Activated T-helper 9 cell treated with anti-CD3 and anti-CD28 coated beads, Interleukin-2, amount 50 U/mL, for 16 hours (primary cell): ENCODE results near the gene TTLL6.

Source experiments
- DNase-seq: peaks from one replicate; pipeline ENCODE4 v3.0.0-alpha.2; 2020; ENCODE audit warnings: low read depth

The TTLL6 gene

DNA sequence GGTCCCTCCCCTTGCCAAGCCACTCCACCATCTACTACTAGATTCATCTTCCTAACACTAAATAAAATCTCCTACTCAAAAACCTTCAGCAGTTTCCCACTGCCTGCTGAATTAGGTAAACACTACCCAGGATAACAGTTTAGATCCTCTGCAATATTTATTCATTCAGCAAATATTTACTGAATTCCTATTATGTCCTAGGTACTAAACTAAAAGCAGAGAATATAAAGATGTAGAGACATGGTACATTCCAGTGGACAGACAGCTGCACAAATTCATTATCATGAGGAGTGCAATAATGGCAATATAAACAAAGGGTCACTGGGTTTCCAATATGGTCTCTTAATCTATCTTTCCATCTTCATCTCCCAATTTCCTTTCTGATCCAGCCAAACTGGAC is 57.7 kb downstream of the TTLL6 start:
- DNase-seq: no peak

DNA sequence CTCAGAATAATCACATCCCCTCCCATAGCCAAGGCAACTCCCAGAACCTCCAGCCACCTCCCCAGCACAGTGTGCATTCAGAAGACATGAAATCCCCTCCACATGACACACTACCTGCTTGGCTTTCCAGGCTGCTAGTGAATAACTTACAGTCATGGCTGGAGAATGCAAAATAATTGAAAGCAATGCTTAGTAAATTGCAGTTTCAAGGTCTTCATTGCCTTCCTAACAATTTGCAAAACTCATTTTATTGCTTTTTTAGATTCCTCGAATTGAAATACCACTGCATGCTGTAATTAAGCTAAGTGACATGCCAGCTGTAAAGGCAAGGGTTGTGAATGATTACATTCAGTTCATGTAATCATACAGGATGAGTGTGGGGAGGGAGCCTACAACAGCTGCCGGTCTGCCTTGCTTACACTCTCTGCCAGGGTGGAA is 59.5 kb downstream of the TTLL6 start:
- DNase-seq: no peak

DNA sequence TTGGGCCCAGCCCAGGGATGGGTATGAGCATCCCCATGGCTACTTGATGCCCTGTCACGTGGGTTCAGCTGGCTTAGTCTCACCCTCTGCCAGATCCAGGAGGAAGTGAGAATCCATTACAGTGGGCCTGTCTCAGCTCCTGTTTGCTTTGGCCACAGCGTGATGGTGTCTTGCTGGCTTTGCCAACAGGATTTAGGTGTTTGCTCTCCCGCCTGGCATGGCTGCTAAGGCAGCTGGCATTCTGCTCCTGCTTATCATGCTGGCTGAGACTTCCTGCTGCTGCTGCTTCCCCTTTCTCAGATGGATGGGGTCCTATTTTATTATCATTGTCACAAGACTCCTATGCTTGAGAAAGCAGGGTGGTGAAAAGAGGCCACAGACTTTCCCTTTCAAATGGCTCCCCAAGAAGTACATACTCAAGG is 60.2 kb downstream of the TTLL6 start:
- DNase-seq: no peak

DNA sequence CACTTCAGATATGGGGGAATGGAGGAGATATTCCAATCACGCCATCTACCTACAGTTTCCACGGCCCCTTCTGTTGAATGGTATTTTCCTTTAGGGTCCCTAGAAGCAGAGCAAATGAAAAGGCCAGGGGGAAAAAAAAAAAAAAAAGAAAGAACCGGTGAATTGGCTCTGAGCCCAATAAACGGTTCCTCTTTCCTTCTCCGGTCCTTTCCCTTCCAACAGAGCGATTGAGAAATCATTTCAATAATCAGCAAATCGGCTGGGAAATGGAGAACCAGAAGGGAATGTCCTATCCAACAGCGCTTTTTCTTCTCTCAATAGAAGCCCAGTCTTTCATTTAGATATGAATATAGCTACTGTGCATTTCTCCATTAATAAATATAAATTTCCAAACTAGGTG is 61.7 kb downstream of the TTLL6 start:
- DNase-seq: no peak

DNA sequence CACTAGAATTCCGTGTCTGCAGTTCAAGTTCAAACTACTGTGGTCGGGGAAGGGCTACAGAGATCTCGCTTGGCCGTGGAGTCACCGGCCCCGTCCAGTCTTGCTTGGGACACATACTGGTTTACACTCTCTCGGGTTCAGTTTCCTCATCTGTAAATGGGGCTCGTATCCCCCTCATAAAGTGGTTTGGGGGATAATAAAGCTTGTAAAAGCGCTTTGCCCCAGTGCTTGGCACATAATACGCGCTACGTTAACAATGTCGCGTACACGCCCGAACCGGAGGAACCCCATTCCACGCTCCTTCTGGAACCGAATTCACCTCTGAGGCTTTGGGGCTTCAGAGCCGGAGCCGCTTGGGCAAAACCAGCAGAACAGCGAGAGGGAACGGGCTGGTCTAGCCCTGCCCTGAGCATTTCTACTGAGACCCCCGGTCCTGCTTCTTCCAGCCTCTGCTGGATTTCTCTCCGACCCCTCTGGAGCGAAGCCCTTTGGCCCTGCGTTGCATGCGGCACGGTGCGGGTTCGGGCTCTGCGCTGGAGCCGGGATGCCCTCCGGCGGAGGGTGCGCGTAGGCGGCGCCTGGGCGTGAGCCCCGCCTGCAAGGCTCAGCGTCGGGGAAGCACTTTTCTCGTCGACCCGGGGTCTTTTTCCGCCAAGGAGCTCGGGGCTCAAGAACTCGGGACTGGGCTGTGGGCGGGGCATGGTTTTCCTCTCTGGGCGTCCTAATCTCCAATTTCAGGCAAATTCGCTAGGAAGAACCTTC is 62.3 kb downstream of the TTLL6 start:
- no peak for DNase-seq

DNA sequence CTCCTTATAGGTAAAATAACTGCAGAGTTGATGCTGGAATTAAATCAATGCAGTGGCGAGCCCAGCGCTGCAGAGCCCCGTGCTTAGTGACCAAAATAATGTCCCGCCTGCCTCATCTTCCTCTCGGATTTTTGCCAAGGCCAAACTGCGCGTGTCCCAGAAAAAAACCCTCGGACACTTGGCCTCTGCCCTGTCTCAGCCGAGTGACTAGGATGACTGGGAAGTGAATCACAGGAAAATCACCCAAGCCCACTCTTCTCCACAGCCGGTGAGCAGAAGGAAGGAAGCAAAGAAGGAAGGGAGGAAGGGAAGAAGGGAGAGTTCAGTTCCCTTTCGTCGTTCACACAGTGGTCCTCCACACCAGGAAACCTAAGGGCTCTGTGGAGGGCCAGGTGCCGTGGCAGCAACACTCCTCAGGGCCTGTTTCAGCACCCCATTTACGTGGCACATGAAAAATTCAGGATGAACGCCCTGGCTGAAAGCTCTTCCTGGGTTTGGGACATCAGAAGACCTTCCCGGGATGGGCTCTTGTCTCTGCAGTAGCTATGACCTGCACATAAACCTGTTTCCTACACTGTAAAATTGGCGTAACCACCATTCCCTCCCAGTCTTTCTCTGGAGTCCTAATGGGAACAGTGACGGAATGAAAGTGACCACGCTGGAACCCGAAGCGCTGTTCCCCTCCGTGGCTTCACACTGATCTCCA is 63.1 kb downstream of the TTLL6 start:
- DNase-seq: no peak

DNA sequence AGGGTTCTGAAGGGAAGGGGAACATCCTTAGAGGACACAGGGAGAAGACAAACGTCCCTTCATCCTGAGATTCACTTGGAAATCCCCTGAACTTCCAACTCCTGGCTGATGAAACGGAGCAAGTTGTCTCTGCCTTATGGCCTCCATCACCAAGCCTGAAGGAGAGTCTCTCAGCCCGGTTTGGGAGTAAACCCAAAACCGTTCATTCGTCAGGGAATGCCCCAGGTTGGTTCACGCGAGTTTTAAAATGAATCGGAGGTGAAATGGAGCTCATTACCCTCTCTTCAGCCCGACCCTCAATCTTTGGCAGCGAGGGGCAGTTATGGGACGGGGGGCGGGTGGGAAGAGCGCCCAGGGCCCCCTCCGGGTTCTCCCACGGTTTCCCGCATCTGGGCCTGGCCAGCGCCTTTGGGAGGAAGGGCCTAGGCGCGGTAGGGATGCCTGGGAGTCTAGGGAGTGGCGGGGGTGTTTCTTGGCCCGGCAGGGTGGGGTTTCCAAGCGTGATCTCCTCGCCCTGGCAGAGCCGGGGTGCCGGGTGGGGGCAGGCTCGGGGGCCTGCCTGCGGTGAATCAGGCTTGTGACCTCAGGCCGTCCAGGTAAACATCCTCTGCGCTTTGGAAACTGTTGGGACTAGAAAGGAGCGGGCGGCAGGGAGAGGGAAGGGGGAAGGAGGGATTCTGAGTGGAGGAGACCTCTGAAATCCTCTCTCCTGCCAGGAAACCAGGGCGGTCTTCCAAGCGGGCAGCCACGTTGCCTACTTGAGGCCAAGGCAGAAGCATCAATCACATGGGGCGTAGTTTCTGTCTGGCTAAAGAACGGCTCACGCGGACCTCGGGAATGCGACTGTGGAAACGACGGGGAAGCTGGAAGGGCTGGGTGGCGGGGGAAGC is 64.4 kb downstream of the TTLL6 start:
- no peak for DNase-seq

DNA sequence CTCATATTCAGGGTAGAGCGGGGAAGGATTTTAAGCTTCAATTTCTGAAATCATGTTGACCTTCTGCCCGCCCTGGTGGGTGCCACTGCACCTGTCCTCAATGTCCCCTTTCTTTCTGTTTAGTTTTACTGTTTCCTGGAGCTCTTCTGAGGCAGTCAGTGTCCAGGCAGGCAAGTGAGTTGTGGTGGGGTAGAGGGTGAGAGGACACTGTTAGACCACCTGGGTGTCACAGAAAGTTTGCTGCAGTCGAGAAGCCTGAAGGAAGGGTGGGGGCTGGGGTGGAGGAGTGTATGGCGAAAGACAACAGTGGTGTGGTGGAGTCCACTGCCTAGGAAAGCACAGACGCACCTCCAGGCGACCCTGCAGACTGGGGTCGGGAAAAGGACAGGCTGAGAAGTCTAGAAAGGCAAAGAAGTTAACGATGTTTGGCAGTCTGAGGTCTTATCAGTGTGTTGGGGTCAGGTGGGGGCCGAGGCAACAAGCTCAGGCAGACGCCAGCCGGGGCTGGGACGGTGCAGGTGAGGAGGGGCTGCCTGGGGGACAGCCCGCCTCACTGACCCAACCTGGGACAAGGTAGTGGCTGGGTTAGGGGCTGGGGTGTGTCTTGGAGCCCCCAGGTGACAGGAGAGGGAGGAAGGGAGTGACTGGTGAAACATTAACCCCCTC is 65.2 kb downstream of the TTLL6 start:
- no peak for DNase-seq

DNA sequence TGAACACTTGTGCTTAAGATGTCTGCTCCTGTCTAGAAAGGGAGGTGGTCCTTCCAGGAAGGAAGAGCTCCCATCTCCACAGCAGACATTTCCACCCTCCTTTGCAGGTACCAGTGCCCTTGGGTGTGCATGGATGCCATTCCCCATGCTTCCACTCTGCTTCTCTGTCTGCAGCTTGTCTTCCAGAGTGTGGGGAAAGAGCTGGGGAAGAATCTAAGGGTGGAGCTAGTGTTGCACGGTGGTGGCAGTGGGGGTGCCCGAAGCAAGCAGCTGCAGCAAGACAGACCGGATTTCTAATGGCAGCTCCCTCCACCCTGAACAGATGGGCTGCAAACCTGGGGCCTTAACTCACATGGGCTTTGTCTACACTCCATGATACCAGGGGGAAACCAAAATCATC is 65.9 kb downstream of the TTLL6 start:
- no peak for DNase-seq

DNA sequence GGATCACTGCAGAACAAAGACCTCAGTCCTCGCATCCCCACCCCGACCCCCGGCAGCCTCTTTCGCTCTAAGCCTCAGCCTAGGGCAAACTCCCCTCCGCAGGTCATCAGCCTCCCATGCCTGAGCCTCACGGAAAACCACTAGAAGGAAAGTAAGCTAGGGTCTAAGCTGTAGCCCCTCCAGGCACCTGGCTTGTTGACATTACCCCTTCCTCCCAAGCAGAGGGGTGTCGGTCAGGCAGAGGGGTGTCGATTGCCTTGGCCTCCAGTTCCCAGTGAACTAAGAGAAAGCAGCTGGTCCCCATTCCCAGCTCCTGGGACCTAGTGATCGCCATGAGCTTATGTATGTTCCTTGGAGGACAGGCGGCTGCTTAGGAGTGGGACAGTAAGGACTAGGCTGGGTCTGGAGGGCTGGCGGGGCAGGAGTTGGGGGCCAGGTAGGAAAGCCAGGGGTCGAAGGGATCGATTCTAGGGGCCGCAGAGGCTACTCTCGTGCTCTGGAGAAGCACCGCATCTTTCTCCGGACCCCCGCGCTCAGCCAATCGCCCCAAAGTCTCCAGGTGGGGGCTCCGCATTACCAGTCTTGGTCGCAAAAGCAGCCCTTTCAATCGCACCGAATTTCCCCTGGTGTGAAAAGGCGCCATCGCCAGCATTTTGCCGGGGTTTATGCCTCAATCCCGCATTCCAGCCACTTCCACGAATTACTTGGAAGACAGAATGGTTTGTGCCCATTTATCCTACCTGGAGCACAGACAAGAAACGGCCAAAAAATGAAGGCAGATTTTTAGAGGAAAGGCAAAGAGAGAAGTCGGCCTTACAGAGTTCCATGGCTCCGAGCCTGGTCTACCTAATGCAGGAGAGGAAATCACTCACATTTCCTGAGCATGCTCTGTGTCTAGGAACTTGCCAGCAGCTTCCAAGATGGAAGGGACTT is 67.1 kb downstream of the TTLL6 start:
- DNase-seq: no peak

DNA sequence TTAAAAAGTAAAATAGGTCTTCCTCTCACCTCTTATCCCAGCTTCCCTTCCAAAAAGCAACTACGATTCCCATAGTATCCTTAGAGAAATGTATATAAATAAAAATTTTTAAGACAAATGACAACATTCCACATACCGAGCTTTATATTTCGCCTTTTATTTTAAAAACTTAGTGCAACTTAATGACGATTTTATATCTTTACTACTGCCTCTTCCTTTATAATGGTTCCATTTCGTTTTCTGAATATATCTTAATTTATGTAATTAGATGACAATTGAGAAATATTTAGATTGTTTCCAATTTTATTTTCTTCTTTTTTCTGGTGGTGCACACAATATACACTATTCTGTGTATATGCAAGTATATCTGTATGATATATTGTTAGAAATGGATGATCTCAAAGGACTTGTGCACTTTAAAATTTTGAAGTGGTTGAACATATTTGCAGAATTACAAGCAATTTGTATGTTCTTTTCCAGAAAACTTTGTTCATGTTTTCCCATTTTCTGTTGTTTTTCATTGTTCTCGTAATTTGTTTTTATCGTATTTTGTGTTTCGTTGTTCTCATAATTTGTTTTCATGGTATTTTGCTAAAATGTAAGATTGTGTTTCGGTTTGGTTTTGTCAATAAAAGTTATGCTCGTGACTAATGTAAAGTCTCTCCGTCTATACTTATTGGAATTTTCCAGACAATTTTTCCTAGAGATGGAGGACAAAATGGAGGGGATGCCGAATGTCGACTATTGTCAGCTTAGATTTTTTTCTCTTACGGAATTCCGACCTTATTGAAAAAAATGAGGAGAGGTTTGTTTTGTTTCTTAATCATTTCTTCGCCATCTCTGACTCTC is 68.1 kb downstream of the TTLL6 start:
- DNase-seq: no peak

DNA sequence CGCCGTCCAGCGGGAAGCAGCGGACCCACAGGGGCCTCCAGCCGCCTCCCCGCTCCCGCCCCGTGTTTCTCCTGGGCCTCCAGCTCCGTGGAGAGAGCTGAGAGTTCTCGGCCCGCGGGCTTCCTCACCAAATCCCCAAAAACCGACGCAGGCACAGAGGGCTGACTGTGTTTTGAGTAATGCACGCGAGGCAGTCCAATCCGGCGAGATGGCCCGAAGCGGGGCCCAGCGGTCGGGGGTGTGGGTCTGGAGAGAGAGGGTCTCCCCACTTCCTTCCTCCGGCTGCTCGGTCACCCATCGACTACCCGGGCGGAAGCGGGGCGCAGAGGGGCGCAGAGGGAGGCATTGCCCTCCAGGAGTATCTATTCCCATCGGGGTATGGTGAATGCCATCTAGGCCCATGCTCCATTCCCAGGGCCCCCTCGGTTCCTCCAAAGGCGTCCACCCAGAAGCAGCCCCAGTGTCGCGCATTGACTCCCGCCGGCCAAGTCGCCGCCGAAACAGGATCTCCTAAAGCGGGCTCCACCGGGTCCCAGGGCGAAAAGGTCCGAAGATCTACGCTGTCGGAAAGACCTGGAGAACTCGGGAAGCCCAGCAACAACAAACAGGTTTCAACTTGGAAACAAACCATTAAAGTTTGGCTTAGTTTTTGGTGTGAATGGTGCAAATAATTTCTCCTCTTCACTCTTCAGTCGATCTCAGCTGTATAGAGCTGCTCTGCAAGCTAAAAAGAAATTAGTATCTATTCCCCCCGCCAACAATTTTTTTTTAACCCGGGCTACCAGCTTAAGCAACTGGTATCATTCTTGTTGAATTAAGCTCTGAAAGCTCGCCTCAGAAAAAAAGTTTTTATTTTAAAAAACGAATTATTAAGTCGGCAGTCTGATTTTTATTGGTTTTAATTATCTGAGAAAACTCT is 69.3 kb downstream of the TTLL6 start:
- no peak for DNase-seq

DNA sequence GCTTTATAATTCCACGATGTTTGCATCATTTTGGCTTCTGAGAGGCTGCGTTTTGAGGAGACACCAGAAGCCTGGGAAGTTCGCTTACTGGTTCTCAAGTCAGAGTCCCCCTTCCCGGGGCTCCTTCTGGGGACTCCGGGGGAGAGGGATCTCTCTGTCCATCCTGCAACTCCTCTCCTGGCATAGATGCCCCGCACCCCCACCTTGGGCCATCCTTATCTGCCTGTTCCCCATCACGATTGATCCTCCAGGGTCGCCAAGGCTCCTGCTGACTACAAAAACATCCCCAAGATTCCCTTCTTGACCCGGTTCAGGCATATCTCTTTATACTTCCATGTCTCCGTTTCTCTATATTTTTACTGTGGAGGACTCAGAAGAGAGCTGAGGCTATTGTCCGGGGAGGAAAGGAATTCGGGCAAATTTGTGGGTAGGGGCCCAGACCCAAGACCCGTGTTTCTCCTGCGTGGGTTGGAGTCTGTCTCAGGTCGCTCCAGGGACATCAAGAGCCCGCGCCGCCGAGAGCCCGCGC is 70.0 kb downstream of the TTLL6 start:
- no peak for DNase-seq

DNA sequence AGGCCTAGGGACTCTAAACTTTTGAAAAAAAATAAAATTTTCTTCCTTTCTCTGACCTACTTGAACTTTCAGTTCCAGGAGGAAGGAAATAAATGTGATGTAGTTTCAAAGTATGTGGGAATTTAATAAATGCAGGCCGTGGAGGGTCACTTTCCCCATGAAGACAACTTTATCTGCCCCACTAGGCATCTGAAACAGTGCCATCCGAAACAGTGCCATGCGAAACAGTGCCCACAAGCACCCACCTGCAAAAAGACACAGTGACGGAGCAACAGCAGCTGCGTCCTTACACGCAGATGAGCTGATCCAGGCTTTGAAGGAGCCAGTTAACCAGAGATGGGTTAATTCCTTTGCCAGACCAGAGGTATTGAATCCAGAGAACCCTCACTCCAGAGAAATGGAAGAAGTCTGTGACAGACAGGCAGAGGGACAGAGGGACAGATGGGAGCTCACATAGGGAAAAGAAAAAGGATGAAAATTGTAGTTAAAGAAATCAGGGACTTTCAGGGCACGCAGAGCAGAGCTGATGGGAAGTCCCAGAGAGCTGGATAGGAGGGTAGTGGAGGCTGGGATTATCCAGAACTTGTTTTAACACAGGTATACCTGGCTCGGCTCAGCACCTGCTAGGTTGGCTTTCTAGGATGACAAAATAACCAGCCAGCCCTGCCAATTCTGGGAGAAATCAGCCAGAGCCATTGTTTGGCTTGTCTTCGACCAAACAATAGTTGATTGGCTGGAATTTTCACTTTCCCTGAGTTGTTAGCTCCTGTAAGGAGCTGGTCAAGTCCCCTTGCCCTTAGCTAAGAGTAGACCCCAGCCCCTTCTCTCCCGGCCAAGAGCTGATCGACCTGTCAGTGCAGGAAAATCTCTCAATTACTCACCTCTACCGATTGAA is 71.4 kb downstream of the TTLL6 start:
- no peak for DNase-seq

DNA sequence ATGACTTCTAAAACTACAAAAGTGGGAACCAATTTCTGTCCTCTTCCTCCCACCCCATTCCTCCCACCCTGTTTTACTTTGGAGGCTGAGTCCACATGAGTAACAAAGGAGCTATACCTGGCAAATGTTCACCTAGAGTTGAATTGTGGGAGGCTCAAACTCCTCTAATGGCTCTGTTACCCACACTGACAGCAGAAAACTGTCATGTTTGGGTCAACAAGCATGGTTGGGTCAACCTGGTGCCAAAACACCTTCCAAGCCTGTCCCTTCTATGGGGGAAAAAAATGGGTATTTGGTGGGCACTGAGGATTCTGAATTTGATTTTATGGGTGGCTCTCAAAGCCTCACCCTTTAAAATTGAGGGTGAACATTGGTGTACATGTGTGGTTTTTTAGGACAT is 76.5 kb downstream of the TTLL6 start:
- DNase-seq: no peak

DNA sequence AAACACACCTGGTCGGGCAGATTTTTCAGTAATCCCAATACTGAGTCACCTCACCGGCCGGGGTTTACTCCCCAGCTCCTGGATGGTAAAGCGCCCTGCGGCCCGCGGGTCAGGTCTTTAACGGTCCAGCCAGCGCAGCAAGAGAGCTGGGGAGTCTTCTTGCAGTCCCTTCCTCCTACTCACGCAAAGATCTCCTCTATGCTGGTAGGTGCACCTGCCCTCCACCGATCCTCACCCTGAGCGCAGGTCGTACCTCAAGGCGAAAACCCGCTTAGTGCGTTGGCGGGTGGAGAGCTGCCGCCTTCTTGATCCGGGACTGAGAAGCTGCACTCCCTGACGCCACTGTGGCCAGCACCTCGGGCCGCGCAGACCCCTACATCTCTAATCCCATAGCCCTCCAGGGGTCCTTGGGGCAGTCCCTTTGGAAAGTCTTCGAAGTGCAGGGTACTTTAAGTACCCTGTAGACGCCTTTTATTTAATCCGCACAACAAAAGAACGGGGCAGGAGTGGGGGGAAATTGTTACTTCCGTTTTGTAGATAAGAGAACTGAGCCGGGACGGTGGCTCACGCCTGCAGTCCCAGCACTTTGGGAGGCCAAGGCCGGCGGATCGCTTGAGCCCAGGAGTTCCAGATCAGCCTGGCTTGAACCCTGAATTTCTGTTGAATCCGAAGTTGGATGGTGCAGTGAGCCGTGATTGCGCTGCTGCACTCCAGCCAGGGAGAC is 78.1 kb downstream of the TTLL6 start:
- DNase-seq: no peak

DNA sequence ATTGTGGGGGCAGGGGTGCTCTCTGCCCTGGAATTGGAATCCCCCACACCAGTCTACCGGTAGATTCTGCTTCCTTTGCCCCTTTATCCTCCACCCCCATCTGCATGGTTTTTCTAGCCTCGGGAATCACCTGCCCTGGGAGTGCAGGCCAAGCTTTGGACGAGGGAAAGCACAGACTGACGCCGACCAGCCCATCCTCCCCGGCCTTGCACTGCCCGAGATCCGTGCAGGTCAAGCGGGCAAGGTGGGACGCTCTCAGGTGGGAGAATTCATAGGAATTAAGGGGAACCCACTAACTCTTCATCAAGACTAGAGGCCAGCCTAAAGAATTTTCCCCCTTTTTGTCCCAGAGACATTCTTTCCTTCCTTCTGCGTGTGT is 78.6 kb downstream of the TTLL6 start:
- DNase-seq: no peak
